ENCODE measurements around the gene SH3BP5.

The SH3BP5 gene

DNA sequence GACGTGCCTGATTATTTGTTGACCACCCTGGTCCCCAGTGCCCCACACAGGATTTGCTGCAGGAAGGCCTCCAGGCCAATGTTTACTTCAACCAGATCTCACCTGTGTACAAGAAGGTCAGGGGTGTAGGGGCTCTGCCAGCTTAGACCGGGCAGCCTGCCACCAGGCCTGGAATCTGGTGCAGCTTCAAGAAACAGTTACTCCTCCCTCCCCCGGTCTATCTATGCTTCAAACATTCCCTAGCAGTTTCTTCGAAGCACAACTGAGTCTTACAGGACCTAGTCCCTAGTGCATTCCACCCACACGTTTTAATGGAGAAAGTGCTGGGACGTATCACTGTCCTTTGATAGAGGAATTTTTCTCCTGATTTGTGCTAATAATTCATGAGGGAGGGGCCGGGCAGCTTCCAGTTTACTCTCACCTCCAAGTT lies 8.0 kb downstream of the SH3BP5 start:
- DNase-seq = no peak

DNA sequence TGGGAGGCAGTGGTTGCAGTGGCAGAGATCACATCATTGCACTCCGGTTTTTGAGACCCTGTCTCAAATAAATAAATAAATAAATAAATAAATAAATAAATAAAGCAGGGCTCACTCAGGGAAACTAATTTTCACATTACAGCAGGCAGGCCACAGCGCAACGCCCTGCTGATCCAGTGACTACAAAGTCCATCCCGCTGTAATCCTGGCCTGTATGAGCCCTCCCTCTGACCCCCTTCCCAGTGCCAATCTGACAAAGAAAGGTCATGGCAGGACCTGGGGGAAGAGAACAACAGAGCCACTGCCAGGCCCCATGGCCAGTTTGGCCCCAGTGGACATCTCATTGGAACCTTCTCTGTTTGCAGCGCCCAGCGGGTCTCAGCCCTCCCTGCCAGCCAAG lies 9.3 kb downstream of the SH3BP5 start:
- no peak for DNase-seq

DNA sequence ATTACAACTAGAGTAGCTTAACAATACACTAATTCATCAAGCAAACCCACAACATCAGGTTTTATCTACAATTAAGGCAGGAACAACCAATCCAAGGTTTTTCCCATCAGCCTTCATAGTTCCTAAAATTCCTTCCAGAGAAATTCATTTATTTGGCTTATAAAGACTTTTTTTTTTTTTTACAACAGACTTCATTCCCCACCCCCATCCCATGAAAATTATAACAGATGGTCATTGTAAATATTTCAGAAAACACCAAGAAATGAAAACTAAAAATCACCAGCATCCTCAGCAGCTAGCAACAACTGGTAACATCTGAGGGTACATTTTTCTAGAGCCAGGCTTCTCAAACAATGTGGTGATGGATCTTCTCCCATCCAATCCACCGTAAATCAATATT lies 11.0 kb downstream of the SH3BP5 start:
- DNase-seq = no peak

DNA sequence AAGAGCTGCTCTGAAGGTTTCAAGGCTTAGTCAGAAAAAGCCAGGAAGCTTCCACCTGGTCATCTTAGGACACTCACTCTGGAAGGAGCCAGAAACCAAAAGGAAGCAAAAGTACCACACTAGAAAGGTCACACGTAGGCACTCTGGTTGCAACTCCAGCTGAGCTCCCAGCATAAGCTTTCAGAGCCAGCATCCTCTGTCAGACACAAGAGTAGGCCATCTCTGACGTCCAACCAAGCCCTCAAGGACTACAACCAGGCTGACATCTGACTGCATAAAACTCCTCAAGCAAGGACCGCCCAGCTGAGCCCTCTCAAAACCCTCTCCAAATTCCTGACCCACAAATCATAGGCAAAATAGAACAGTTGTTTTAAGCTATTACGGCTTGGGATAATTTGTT lies 12.8 kb downstream of the SH3BP5 start:
- DNase-seq = no peak

DNA sequence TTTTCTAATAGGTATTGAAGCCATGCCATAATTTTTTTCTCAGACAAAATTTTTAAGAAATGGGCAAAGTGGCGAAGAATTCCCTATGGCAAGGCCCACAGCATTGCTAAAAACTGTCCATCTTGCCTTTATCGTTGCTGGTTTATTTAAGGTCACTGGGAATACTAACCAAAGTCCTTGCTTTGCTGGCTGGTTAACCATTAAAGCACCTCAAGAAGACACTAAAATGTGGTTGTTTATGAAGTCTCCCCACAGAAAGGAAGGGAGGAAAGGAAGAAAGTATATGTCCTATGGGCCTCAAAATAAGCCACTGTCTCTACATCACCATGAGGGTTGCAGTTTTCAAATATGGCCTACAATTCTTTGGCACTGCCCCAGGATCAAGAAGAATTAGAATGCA lies 13.2 kb downstream of the SH3BP5 start:
- no peak for DNase-seq

DNA sequence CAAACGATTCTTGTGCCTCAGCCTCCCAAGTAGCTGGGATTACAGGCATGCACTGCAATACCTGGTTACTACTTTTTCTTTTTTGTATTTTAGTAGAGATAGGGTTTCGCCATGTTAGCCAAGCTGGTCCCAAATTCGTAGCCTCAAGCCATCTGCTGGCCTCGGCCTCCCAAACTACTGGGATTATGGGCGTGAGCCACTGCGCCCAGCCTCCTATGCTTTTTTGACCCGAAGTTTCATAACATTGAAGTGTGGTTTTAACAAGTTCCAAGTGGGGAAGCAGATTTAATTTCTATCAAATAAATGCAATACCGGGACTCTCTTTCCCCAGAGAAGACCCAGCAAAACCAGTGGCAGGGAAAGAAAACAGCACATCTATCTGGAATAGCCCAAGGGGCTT lies 13.7 kb downstream of the SH3BP5 start:
- no peak for DNase-seq

DNA sequence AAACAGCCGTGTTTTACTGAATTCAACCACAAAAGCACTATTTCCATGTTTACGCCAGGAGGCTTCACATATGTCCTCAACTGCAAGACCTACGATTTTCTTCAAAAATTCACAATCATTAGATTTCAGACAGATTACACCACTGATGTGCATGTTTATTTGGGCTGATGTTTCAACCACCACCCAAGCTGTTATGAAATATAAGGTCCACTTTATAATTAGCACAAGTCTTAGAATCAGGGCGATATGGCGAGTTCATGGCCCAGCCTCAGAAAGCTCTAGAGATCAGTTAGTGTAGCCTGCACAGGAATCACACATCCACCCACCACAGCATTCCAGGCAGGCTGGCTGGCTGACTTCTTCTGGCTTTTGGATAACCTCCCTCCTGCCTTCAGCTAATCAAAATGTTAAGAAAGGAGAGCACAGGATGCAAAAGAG lies 15.4 kb downstream of the SH3BP5 start:
- no peak for DNase-seq

DNA sequence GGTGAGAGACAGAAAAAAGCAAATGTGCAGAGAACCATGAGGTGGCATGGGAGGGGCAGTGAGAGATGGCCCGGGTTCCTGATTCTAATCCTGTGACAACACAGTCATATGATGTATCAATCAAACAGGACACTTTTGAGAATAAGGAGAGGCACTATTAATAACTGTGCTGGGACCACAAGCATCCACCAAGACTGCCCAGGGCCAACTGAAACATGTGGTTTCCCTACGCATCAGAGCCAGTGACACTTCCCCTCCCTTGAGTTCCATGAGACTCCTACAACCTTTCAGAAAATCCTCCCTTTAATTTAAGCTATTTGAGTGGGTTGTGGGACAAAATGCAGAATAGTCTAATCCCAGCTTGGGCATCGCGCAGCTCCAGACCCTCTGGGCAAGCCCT lies 17.4 kb downstream of the SH3BP5 start:
- DNase-seq = no peak

DNA sequence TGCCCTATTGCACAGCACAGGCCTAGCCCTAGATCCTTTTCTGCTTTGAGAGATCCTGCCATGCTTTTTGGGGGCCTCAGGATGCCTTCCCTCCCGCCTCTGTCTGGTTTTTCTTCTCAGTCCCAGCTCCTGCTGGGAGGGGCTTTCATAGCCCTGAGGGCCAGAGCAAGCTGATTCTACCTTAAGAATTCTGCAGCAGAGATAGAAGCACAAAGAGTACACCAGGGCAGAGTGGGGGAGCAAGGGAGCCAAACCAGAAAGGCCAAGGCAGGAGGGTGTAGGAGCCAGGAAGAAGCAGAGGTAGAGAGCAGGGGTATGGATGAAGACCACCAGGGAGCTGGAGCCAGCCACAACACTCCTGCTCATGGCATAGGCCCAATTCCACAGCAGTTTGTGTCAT lies 18.1 kb downstream of the SH3BP5 start:
- DNase-seq = no peak

DNA sequence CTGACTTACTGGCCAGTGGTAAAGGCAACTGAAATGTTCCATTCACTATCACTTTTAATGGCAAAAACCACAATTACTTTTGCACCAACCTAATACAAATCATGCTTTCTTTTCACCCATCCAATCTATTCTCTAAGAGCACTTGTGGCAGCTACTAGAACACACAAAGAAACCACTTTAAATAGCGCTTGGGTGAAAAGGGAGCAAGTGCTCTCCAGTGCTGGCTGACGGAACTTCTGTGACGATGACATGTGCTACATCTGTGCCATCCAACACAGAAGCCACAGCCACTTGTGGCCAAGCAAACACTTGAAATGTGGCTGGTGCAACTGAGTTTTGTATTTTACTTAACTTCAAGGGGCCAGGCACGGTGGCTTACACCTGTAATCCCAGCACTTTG lies 18.9 kb downstream of the SH3BP5 start:
- DNase-seq = peak; percentile 83

DNA sequence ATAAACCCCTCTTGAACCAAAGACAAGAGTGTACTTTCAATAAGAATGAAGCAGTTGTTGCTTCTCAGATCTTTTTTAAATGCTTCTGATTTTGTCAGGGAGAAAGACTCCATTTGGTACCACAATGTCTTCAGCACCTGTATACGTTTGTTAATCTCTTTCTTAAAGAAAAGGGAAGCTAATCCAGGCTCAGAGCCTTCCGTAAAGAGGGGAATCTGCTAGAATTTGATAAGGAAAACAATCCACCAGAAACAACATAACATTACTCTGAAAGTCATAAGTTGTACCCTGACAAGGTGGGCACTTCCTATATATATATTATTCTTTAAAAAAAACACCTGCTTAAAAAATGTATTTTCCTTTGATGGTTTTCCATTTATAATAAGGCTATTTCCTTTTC lies 19.8 kb downstream of the SH3BP5 start:
- no peak for DNase-seq

DNA sequence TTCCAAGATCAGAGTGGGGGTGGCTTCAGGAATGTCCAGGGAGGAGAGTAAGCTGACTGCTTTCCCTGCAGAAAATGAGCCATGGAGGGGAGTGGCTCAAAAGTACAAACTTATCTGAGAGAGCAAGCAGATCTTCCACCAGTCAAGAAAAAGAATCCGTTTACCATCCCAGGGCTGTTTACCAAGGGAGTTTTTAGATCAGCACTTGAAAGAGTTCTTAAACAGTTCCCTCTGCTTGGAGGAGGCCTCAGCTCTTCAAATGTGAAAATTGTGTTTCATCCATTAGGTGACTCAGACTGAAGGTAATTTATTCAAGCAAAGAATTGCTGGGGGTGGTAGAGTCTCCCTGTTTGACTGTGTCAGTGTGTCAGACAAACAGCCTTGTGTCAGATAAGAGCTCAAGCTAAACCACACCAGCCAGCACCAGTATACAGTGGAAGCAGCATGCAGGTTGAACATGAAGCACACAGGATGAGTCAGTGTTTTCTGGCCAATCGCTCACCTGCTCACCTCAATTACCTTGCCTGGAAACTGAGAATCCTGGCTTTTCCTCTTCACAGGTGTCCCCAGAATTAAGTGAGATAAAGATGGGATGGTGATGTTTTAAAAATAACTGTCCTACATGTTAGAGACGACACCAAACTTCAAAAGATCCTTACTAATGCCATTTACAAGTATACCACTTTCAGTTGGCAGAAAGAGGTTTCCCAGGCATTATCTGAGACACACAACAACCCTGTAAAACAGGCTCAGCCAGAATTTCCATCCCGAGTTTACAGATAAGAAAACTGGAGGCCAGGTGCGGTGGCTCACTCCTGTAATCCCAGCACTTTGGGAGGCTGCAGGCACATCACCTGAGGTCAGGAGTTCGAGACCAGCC lies 21.7 kb downstream of the SH3BP5 start:
- DNase-seq = peak; percentile 18

DNA sequence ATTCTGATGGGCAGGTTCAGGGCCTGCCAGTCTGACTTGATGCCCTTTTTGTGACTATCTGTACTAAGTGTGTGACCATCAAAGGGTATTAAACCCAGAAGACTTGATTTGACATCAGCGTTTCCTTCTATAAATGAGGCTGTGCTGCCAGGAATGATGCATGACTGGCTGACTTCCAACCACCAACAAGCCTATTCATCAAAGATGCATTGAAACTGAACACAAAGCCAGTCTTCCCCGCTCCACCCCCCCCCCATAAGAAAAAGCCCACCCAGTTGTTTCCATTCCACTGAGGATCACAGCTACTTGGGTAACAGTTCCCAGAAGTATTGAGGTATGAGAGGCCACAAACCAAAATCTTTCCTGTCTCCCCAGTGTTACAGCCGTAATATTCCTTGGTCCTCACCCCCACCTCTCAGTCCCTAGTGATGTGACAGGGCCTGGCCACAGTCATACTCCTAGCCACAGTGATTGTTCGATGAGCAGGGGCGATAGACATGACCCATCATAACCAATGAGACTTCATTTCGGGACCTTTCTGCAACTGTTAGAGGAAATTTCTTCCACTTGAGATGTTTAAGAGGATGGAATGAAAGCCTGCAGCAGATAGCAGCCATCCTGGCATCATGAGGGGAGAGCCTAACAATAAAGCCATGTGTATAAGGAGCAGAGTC lies 22.6 kb downstream of the SH3BP5 start:
- DNase-seq = no peak

DNA sequence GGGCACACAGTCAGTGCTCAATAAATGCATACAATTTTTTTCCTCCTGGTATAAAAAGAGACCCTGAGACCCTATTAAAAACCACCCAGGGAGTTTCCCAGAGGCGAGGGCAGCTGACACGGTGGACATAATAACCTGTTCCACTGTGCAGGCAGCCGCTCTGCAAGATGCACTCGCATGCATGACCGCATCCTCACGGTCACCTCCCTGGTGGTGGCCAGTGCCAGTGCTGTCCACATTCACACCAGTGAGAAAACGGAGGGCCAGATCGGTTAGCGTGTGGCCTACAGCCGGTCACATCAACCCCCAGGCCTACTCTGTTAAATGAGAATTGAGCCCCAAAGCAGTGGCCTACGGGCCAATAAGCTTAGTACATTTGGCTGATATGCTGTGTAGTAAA lies 24.8 kb downstream of the SH3BP5 start:
- no peak for DNase-seq

DNA sequence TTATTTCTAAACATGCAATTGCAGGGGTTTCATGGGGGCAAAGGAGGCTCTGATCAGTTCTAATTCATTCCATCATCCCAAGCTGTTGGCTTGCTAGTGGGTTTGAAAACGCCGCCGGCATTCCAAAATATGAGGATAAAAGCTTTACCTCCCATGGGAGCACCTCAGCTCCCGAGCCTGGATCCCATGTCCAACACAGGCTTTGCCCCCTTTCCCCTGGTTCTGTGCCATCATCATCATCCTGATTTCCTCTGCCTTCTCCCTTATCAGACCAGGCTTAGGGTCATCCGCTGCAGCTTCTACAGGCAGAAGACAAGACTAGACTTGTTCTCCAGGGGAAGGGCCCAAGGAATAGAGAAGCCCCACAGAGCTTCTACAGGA lies 25.4 kb downstream of the SH3BP5 start:
- DNase-seq = no peak

DNA sequence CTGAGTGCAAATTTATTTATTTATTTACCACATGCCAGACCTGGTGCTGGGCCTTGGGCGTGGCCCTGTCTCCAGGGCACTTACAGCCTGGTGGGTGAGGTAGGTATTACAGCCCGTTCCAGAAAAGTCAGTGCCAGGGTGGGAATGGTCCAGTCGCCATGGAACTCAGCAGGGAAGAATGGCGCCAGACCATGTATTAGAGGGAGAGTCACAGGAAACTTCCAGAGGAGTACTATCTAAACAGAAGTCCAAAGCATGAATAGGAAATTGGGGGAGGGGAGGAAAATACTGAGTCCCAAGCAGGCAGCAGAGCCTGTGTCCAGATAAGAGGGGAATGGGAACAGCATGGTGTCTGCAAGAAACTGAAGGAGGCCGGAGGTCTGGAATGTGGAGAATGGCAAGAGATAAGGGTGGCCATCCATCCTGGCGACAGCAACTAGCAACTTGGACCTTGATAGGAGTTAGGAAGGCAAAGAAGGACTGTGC lies 27.0 kb downstream of the SH3BP5 start:
- no peak for DNase-seq

DNA sequence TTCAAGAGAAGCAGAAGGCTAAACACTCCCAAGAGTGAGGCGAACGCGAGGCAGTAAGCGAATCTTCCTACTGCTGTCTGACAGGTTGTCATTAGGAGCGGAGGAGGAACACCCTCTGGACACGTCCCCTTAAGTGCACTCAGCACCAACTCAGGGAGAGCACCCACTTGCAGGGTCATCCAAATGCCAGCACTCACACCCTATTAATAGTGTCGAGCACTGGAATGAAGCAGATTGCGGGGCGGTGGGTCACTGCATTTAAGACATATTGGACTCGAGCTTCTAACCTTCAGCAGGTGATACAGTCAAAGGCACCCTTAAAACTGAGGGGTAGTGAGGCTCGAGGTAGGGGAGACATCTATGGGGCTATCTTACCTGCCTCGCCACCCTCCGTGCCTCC lies 28.7 kb downstream of the SH3BP5 start:
- no peak for DNase-seq

DNA sequence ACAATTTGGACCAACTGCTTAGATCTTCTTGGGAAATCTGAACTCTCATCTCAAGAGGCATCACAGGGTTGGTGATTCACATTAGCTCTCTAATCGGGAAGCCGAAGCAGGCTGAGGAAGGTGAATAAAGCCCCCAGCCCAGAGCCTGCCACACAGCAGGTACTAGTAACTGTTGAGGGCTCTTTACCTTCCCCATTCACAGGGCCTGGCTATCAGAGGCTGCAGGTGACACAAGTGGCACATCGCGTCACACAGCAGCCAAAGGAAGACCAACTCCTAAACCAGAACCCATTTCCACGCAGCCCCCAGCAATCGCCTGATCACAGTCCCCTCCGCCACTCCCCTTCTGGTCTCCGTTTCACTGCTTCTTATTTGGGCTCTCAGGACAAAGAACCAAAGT lies 29.2 kb downstream of the SH3BP5 start:
- DNase-seq = no peak

DNA sequence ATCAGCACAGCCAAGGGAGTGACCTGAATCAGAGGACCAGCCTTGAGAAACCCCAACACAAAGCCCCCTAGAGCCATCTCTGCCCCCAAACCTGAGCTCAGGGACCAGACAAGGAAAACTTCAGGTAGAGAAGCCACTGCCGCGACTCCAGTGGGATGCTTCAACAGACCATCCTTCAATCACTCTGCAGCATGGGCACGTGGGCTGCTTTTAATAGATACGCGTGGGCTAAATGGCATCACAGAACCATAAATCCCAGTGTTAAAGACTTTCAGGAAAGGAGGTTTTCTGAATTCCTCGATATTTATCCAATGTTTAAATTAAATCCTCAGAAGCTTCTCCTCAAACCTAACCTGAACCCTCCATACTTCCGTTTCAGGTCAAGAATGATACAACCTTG lies 30.6 kb downstream of the SH3BP5 start:
- no peak for DNase-seq

DNA sequence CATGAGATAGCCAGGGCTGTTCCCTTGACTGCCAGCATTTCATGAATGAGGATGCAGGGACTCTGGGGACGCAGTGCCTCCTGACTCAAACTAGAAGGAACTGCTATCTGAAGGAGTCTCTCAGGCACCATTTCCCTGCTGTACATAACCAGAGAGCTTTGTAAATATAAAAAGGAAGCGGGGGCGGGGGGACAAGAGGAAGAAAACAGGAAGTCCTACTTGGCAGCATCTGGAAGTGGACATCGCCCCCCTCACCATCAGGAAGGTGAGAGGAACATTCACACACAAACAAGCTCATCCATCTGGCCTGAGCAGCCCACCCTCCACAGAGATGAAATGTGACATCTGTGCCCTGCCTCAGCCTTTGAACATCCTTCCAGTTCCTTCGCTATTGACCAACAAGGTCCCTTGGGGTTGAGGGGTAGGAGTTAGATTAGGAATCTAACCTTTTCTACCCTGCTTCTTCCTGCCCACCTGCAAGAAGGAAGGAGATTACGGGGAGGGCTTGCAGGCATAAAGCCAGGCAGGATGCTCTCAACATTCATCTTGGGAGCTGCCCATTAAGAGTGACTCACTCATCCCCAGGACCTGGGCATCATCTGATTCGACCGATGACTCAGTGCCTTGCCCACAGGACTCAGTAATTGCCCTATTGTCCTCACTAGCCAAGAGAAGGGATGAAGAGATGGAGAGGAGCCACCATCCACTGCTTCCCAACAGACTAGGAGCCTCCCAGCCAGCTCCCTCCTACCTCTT lies 31.9 kb downstream of the SH3BP5 start:
- no peak for DNase-seq

DNA sequence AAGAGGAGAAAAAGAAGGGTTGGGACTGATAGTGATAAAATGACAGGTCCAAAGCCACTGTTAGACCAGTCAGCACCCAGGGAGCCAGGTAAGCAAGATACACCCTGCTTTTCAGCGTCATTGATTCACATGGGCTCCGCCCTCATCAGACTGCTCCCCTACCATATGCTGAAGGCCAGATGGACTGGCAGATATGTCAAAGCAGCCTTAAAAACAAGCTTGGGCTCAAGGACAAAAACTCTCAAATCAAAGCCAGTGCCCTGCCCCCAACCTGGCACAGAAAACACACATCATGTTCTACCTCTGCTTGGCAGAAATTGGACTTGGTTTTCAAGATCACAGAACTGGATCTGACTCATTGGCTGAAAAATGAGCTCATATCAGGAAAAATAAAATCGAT lies 33.4 kb downstream of the SH3BP5 start:
- no peak for DNase-seq

DNA sequence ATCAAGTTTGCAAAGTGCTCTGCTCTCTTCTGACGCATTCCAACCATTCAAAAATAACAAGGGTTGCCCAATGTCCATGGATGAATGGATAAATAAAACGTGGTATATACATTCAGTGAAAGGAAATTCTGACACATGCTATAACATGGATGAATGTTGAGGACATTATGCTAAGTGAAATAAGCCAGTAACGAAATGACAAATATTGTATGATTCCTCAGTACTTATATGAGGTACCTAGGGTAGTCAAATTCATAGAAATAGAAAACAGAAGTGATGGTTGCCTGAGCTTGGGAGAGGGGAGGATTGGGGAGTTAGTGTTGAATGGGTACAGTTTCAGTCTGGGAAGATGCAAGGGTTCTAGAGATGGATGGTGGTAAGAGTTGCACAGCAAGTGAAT lies 33.9 kb downstream of the SH3BP5 start:
- no peak for DNase-seq

DNA sequence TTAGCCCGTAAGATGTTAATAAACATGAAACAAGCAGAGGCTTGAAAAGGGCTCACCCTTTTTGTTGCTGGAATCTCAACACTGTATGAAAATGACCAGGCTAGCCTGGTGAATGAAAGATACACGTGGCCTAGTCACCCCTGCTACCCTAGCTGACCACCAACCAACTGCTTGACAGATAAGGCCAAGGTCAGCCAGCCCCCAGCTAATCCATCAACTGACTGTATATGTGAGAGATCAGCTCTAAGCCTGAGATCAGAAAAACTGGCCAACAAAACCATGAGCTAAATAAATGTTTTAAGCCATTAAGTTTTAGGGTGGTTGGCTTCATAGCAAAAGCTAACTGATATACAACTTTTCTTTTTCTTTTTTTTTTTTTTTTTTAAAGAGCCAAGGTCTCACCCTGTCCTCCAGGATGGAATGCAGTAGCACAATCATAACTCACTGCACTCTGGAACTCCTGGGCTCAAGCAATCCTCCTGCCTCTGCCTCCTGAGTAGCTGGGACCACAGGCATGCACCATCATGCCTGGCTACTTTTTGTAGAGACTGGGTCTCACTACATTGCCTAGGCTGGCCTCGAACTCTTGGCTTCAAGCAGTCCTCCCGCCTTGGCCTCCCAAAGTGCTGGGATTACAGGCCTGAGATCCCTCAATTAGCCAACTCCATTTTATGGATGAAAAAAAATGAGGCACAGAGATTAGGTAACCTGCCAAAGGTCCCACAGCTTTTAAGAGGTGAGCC lies 34.6 kb downstream of the SH3BP5 start:
- DNase-seq = no peak
